H1 (cell line): ENCODE results near the gene RELCH. TPM values are rescaled to one million over a fixed set of nuclear protein-coding genes. Genes with fewer than 3 reads are reported as not detected.

Experiments used
- CHD7 ChIP-seq: fragments of 300-600 bp; sonication (generic); IDR thresholded peaks from 2 replicates; pipeline ENCODE4 v1.7.1; 2012; ENCODE audit warnings: low read length, moderate library complexity, mild to moderate bottlenecking, inconsistent platforms; ENCODE audit not compliant: insufficient replicate concordance
- EZH2 ChIP-seq: fragments of 200-600 bp; sonication (generic); IDR thresholded peaks from 2 replicates; pipeline ENCODE4 v1.7.1; 2012; ENCODE audit warnings: low read depth, mild to moderate bottlenecking, moderate library complexity, low read length, inconsistent platforms; ENCODE audit not compliant: severe bottlenecking
- GTF2F1 ChIP-seq: IDR thresholded peaks from 2 replicates; pipeline ENCODE4 v1.6.1; 2012; ENCODE audit warnings: low read depth, low read length, improper control_type of control experiment, borderline replicate concordance
- HDAC6 ChIP-seq: IDR thresholded peaks from one replicate; pipeline ENCODE4 v1.7.1; 2012; ENCODE audit warnings: low read depth, mild to moderate bottlenecking, inconsistent platforms, low read length, moderate library complexity
- NANOG ChIP-seq: IDR thresholded peaks from 2 replicates; pipeline ENCODE4 v1.6.1; 2011; ENCODE audit warnings: low read length, low read depth, mild to moderate bottlenecking, inconsistent platforms; ENCODE audit not compliant: insufficient read depth, poor library complexity, severe bottlenecking
- PHF8 ChIP-seq: fragments of 200-600 bp; sonication (generic); conservative IDR thresholded peaks from 2 replicates; pipeline ENCODE4 v1.7.1; 2012; ENCODE audit warnings: low read depth, mild to moderate bottlenecking, inconsistent platforms, low read length, moderate library complexity
- POU5F1 ChIP-seq: IDR thresholded peaks from 2 replicates; pipeline ENCODE4 v1.6.1; 2011; ENCODE audit warnings: low read depth, mild to moderate bottlenecking, low read length, moderate library complexity
- SAP30 ChIP-seq: fragments of 300-600 bp; sonication (generic); IDR thresholded peaks from 2 replicates; pipeline ENCODE4 v1.7.1; 2012; ENCODE audit warnings: low read length, moderate library complexity, mild to moderate bottlenecking, inconsistent platforms; ENCODE audit not compliant: insufficient read depth, insufficient replicate concordance
- SIRT6 ChIP-seq: IDR thresholded peaks from one replicate; pipeline ENCODE4 v1.7.1; 2012; ENCODE audit warnings: low read length, inconsistent platforms
- TBP ChIP-seq: IDR thresholded peaks from 2 replicates; pipeline ENCODE4 v1.6.1; 2011; ENCODE audit warnings: low read depth, low read length, improper control_type of control experiment
- polyA plus RNA-seq, 7 experiments: library from polyadenylated mRNA; depleted of rRNA in 3 of 7; stranded (reverse) in 5 of 7; unstranded in 2 of 7; fragments of >200 nt in 5 of 7; fragments of 200-250 nt in 2 of 7; gene quantifications; 1 replicate in 5 of 7; 2 replicates in 1 of 7; 4 replicates in 1 of 7; pipeline versions ENCODE4 v1.2.1 to v1.2.3, GENCODE V29; 2011 to 2013; ENCODE audit warnings: missing spikeins in 2 of 7, mixed read lengths in 2 of 7
- total RNA-seq: library from RNA; stranded (reverse); fragmentation: NEBNext Ultra II Directional; extraction: Animal tissue kit (Norgen Biotek cat#: 25700); gene quantifications from 2 replicates; pipeline ENCODE4 v1.2.1, GENCODE V29; 2021

The RELCH gene
- total and polyA plus RNA-seq, 2 of the 8 experiments (the other 6 are each of a cell fraction or from before 2014, with no cell fraction given), result 7.3 to 26.9 TPM

GRCh38 chr18:62186774-62187542 is at the start of gene RELCH, which contains the start of gene PIGN (continued):
- TF ChIP-seq CHD7, result no peak
- no peak for TF ChIP-seq POU5F1
- TF ChIP-seq EZH2, result no peak
- TF ChIP-seq PHF8, result peak; percentile 82
- no peak for TF ChIP-seq HDAC6
- no peak for TF ChIP-seq GTF2F1
- peak; percentile 94 for TF ChIP-seq SAP30
- no peak for TF ChIP-seq SIRT6
- TF ChIP-seq NANOG, result no peak
- TF ChIP-seq TBP, result peak; percentile 70
